CD4-positive, alpha-beta T cell treated with Interleukin-15 for 1 hour (primary cell): ENCODE data around the gene RPP14.
"Not testable (repeated sequence)": the region's sequence is repeated elsewhere in the genome, so short reads cannot be mapped to it uniquely, and the experiment has no call there.

Experiments used
- DNase-seq: peaks from one replicate; pipeline ENCODE4 v3.0.0-alpha.2; 2020

The RPP14 gene

GRCh38 chr3:58305882-58306711, at the start of gene RPP14, which contains the start of gene HTD2:
RPP14 (plus strand) TSS chr3:58306245; CDS start chr3:58310330, 4,085 bp downstream.
HTD2 (plus strand) TSS chr3:58306520; CDS start chr3:58317614, 11,094 bp downstream.
- DNase-seq = peak; percentile 97

- DNase-seq = no peak
Measured at GRCh38 chr3:58256511-58256910, 49.5 kb upstream of the RPP14 start.

DNA sequence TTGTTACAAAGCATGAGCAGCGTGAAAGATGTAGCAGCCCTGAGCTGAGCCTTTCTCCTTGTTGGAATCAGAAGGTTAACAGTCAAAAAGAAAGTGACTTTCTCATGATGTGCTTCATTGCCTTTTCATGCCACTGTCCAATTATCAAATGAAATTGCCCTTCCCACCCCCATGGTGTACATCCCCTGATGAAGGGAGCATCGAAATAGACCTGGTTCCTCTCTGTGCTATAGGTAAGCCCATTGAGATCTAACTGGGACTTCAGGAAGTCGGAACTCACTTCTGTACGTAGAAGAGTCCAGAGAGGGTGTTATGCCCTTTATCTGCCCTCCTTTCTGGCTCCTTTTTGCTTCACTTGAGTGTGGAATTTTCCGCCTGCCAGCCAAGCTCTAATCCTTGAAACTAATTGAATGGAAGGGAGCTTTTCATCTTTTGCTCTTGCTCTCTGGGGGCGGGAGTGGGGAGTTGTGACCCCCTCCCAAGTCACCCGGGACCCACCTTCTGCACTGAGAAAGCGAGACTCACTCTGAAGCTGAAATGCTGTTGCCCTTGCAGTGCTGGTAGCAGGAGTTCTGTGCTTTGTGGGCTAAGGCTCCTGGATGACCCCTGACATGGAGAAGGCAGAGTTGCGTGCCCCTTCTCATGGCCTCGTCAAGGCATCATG, 47.5 kb upstream of the RPP14 start:
- no peak for DNase-seq

GRCh38 chr3:58260261-58260731, 45.7 kb upstream of the RPP14 start:
- peak; percentile 34 for DNase-seq

DNA sequence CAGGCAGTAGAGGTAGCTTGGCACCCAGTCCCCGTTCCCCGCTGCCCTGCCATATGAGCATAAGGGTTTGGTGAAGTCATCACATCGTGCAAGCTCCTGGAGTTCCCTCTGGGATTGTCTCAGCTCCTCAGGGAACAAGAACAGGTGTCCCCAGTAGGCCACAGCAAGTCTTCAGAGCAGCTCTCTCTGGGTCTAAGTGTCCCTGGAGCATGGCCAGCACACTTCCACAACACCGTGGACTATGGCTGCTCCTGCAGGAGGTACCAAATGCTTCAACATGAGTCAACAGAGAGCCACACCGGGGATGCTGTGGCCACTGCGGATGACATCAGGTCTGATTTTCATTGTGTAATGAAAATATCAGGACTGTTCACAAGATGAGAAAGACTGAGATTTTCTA, 45.3 kb upstream of the RPP14 start:
- no peak for DNase-seq

DNA sequence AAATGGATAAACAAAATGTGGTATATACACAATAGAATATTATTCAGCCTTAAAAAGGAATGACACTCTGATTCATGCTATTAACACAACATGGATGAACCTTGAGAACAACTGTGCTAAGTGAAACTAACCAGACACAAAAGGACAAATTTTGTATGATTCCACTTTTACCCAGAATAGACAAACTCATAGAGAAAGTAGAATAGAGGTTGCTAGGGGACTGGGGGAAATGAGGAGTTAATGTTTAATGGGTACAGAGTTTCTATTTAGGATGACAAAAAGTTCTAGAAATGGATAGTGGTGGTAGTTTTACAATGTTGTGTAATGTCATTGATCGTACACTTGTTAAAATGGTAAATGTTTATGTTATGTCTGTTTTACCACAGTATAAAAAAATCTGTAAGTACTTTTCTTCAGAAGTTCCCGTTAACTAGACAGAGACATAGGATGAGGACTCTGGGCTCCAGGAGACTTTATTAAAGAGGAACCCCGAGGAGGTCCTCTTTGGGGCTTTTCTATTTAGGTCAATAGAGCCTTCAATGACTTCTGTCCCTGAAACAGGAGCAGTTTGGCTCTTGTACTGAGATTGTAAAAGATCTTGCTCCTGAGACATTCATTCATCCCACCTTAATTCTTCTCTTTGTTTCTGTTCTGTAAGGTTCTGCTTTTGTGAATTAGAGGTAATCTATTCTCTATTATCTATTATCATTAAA, 43.9 kb upstream of the RPP14 start:
- DNase-seq = no peak

GRCh38 chr3:58266577-58266976, 39.5 kb upstream of the RPP14 start:
- no peak for DNase-seq

GRCh38 chr3:58267543-58267942, 38.5 kb upstream of the RPP14 start:
- DNase-seq = not testable (repeated sequence)

GRCh38 chr3:58269356-58269755, 36.7 kb upstream of the RPP14 start:
- no peak for DNase-seq

GRCh38 chr3:58270485-58270884, 35.6 kb upstream of the RPP14 start:
- DNase-seq = no peak

DNA sequence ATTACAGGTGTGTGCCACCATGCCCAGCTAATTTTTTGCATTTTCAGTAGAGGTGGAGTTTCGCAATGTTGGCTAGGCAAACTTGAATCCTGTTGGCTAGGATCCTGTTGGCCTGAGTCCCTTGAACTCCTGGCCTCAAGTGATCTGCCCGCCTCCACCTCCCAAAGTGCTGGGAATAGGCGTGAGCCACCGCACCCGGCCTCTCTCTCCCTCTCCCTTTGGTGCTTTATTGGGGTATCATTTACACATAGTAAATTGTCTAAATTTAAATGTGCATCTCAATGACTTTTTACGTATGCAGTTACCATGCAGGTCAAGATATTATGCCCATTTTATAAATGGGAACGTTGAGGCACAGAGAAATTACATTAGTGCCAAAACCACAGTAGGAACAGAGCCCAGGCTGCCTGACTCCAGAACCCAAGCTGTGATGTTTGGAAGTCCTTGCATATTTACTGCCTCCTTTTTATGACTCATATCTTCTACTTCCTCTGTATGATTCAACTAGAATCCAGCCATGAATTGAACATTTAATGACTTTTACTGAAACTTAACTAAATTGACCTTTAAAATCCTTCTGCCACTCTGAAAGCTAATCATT, 34.0 kb upstream of the RPP14 start:
- no peak for DNase-seq

DNA sequence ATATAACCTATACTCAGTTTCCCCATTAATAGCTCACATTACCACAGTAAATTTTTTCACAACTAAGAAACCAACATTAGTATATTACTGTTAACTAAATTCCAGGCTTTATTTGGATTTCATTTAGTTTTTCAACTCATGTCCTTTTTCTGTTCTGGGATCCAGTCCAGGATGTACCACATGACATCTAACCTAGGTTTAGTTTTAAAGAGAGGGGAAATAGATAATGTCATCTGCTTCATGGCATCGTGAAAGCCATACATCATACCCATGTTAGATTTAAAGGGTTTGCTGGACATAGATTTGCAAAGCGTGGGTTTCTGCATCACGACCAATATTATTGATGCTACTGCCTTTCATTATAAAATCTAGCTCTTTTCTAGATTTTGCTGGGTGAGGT, 33.2 kb upstream of the RPP14 start:
- no peak for DNase-seq

- DNase-seq = not testable (repeated sequence)
Measured at GRCh38 chr3:58273362-58273761, 32.7 kb upstream of the RPP14 start.

DNA sequence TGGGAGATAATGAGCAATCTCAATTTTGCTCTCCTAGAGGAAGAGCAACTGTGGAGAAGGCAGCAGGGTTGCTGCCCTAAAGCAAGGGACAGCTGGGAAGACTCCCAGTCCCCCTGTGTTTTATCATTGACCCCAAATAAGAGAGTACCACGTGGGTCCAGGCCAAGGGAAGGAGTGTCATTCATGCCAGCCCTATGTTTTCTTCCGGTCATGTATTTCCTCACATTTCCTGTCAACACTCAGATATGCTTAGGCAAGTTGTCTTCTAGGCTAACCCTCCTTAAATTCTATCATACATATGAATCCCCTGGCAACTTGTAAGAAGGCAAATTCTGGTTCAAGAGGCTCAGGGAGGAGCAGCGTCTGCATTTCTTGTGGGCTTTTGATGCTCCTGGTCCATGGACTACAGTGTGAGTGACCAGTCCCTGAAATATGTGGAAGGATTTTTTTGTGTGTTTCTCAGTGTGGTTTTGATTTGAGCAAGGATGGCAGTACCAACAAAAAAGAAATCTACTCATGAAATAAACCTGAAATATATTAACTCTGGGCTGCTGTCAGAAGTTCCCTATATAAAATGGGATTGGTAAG, 31.9 kb upstream of the RPP14 start:
- no peak for DNase-seq

- no peak for DNase-seq
Measured at GRCh38 chr3:58281069-58281468, 25.0 kb upstream of the RPP14 start.

DNA sequence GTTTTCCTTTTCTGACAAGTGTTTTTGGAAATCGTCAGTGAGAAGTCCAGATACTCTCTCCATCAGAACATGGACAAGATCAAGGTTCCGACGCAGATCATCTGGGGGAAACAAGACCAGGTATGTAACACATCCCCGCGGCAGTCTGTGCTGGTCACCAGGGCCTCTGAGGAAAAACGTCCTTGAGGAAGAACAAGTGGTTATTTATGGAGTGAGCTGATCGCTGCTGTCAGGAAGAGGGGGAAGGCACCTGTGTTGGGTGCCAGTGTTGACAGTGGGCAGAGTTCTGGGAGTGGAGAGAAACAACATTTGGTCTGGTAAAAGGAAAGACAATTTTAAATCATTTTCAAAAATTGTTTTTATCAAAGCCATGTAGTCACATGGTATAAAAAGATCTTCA, 20.7 kb upstream of the RPP14 start:
- no peak for DNase-seq

- DNase-seq = no peak
Measured at GRCh38 chr3:58287354-58287753, 18.7 kb upstream of the RPP14 start.

- no peak for DNase-seq
Measured at GRCh38 chr3:58288011-58288728, 17.9 kb upstream of the RPP14 start.

GRCh38 chr3:58288964-58289613, 17.0 kb upstream of the RPP14 start:
- not testable (repeated sequence) for DNase-seq

- not testable (repeated sequence) for DNase-seq
Measured at GRCh38 chr3:58290446-58290845, 15.6 kb upstream of the RPP14 start.

GRCh38 chr3:58291671-58292338, 14.2 kb upstream of the RPP14 start:
- no peak for DNase-seq
